H1 (cell line): Measurements from ENCODE around the gene SMIM38.

ENCODE experiments used
- CTCF ChIP-seq, 3 experiments: IDR thresholded peaks; 1 replicate in 2 of 3; 2 replicates in 1 of 3; pipeline versions ENCODE4 v1.5.1 to v1.6.1; 2011; ENCODE audit warnings: low read length in 3 of 3, mild to moderate bottlenecking in 3 of 3, inconsistent platforms in 2 of 3, low read depth in 1 of 3, moderate library complexity in 1 of 3; ENCODE audit not compliant: insufficient read depth in 1 of 3; ENCODE audit errors: control extremely low read depth in 1 of 3
- EGR1 ChIP-seq: IDR thresholded peaks from 2 replicates; pipeline ENCODE4 v1.6.1; 2011; ENCODE audit warnings: low read depth, low read length, borderline replicate concordance
- POLR2A ChIP-seq, 2 experiments: IDR thresholded peaks; 1 replicate in 1 of 2; 2 replicates in 1 of 2; pipeline ENCODE4 v1.6.1; 2011; ENCODE audit warnings: low read depth in 2 of 2, low read length in 2 of 2, mild to moderate bottlenecking in 2 of 2; ENCODE audit errors: control extremely low read depth in 1 of 2
- POLR2AphosphoS5 ChIP-seq: IDR thresholded peaks from 2 replicates; pipeline ENCODE4 v1.6.1; 2011; ENCODE audit warnings: low read depth, low read length
- RAD21 ChIP-seq, 2 experiments: IDR thresholded peaks in 1 of 2; conservative IDR thresholded peaks in 1 of 2; 2 replicates each; pipeline ENCODE4 v1.6.1; 2011; ENCODE audit warnings: low read depth in 2 of 2, low read length in 2 of 2, improper control_type of control experiment in 1 of 2, inconsistent platforms in 1 of 2, mild to moderate bottlenecking in 1 of 2, moderate library complexity in 1 of 2
- SIN3A ChIP-seq, 2 experiments: IDR thresholded peaks in 1 of 2; conservative IDR thresholded peaks in 1 of 2; 2 replicates each; pipeline ENCODE4 v1.6.1; 2011 to 2012; ENCODE audit warnings: low read length in 2 of 2, improper control_type of control experiment in 1 of 2, low read depth in 1 of 2, mild to moderate bottlenecking in 1 of 2
- SP1 ChIP-seq: IDR thresholded peaks from 2 replicates; pipeline ENCODE4 v1.6.1; 2011; ENCODE audit warnings: low read depth, low read length
- SP2 ChIP-seq: IDR thresholded peaks from 2 replicates; pipeline ENCODE4 v1.6.1; 2012; ENCODE audit warnings: mild to moderate bottlenecking, low read length, inconsistent platforms
- TAF1 ChIP-seq: IDR thresholded peaks from 2 replicates; pipeline ENCODE4 v1.6.1; 2011; ENCODE audit warnings: mild to moderate bottlenecking, low read depth, low read length
- TBP ChIP-seq: IDR thresholded peaks from 2 replicates; pipeline ENCODE4 v1.6.1; 2011; ENCODE audit warnings: low read depth, low read length, improper control_type of control experiment
- TF ChIP-seq, protein P1 (sequence below): fragments of 300-600 bp; sonication (generic); IDR thresholded peaks from 2 replicates; pipeline ENCODE4 v1.7.1; 2012; ENCODE audit warnings: low read length, moderate library complexity, mild to moderate bottlenecking, inconsistent platforms; ENCODE audit not compliant: insufficient replicate concordance

GRCh38 chr11:69166218-69167115 is 10.7 kb downstream of the SMIM38 start:
- TF ChIP-seq CTCF (IDR thresholded peaks at IDR 0.05; ENCODE audit: control extremely low read depth in 1 of 3, insufficient read depth in 1 of 3, low read depth in 1 of 3, low read length in 3 of 3), result no peak
- TF ChIP-seq SIN3A (conservative IDR thresholded peaks at IDR 0.05 in 1 of 2, IDR thresholded peaks at IDR 0.05 in 1 of 2; ENCODE audit: low read depth in 1 of 2, low read length in 2 of 2), result no peak
- no peak for TF ChIP-seq POLR2A (IDR thresholded peaks at IDR 0.05; ENCODE audit: control extremely low read depth in 1 of 2, low read depth in 2 of 2, low read length in 2 of 2)
- TF ChIP-seq TAF1, result no peak
- TF ChIP-seq POLR2AphosphoS5, result no peak
- TF ChIP-seq, protein P1, sequence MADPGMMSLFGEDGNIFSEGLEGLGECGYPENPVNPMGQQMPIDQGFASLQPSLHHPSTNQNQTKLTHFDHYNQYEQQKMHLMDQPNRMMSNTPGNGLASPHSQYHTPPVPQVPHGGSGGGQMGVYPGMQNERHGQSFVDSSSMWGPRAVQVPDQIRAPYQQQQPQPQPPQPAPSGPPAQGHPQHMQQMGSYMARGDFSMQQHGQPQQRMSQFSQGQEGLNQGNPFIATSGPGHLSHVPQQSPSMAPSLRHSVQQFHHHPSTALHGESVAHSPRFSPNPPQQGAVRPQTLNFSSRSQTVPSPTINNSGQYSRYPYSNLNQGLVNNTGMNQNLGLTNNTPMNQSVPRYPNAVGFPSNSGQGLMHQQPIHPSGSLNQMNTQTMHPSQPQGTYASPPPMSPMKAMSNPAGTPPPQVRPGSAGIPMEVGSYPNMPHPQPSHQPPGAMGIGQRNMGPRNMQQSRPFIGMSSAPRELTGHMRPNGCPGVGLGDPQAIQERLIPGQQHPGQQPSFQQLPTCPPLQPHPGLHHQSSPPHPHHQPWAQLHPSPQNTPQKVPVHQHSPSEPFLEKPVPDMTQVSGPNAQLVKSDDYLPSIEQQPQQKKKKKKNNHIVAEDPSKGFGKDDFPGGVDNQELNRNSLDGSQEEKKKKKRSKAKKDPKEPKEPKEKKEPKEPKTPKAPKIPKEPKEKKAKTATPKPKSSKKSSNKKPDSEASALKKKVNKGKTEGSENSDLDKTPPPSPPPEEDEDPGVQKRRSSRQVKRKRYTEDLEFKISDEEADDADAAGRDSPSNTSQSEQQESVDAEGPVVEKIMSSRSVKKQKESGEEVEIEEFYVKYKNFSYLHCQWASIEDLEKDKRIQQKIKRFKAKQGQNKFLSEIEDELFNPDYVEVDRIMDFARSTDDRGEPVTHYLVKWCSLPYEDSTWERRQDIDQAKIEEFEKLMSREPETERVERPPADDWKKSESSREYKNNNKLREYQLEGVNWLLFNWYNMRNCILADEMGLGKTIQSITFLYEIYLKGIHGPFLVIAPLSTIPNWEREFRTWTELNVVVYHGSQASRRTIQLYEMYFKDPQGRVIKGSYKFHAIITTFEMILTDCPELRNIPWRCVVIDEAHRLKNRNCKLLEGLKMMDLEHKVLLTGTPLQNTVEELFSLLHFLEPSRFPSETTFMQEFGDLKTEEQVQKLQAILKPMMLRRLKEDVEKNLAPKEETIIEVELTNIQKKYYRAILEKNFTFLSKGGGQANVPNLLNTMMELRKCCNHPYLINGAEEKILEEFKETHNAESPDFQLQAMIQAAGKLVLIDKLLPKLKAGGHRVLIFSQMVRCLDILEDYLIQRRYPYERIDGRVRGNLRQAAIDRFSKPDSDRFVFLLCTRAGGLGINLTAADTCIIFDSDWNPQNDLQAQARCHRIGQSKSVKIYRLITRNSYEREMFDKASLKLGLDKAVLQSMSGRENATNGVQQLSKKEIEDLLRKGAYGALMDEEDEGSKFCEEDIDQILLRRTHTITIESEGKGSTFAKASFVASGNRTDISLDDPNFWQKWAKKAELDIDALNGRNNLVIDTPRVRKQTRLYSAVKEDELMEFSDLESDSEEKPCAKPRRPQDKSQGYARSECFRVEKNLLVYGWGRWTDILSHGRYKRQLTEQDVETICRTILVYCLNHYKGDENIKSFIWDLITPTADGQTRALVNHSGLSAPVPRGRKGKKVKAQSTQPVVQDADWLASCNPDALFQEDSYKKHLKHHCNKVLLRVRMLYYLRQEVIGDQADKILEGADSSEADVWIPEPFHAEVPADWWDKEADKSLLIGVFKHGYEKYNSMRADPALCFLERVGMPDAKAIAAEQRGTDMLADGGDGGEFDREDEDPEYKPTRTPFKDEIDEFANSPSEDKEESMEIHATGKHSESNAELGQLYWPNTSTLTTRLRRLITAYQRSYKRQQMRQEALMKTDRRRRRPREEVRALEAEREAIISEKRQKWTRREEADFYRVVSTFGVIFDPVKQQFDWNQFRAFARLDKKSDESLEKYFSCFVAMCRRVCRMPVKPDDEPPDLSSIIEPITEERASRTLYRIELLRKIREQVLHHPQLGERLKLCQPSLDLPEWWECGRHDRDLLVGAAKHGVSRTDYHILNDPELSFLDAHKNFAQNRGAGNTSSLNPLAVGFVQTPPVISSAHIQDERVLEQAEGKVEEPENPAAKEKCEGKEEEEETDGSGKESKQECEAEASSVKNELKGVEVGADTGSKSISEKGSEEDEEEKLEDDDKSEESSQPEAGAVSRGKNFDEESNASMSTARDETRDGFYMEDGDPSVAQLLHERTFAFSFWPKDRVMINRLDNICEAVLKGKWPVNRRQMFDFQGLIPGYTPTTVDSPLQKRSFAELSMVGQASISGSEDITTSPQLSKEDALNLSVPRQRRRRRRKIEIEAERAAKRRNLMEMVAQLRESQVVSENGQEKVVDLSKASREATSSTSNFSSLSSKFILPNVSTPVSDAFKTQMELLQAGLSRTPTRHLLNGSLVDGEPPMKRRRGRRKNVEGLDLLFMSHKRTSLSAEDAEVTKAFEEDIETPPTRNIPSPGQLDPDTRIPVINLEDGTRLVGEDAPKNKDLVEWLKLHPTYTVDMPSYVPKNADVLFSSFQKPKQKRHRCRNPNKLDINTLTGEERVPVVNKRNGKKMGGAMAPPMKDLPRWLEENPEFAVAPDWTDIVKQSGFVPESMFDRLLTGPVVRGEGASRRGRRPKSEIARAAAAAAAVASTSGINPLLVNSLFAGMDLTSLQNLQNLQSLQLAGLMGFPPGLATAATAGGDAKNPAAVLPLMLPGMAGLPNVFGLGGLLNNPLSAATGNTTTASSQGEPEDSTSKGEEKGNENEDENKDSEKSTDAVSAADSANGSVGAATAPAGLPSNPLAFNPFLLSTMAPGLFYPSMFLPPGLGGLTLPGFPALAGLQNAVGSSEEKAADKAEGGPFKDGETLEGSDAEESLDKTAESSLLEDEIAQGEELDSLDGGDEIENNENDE, result no peak
- TF ChIP-seq RAD21 (IDR thresholded peaks at IDR 0.05 in 1 of 2, conservative IDR thresholded peaks at IDR 0.05 in 1 of 2; ENCODE audit: low read depth in 2 of 2, low read length in 2 of 2), result peak in 1 of 2 experiments; percentile 27; a peak in 1 of 4 replicates
- no peak for TF ChIP-seq TBP
- no peak for TF ChIP-seq EGR1
- TF ChIP-seq SP2, result no peak
- no peak for TF ChIP-seq SP1
